Parathyroid adenoma (tissue), 2 donors: ENCODE data around the gene SLC8A1.

Experiments used
- H2AFZ ChIP-seq: fragments of 300-600 bp; sonication (generic); one replicate; pipeline ENCODE4 v1.7.0; 2017; ENCODE audit warnings: antibody characterized with exemption, mild to moderate bottlenecking
- H3K27ac ChIP-seq: fragments of 300-600 bp; sonication (generic); one replicate; pipeline ENCODE4 v1.7.0; 2017
- H3K27me3 ChIP-seq: fragments of 300-600 bp; sonication (generic); one replicate; pipeline ENCODE4 v1.7.0; 2017; ENCODE audit warnings: low read length; ENCODE audit not compliant: control insufficient read depth, insufficient read depth
- H3K36me3 ChIP-seq: fragments of 300-600 bp; sonication (generic); one replicate; pipeline ENCODE4 v1.7.0; 2017; ENCODE audit warnings: low read length; ENCODE audit not compliant: control insufficient read depth, insufficient read depth
- H3K4me1 ChIP-seq: fragments of 300-600 bp; sonication (generic); one replicate; pipeline ENCODE4 v1.7.0; 2017; ENCODE audit warnings: control low read depth
- H3K4me2 ChIP-seq: fragments of 300-600 bp; sonication (generic); one replicate; pipeline ENCODE4 v1.7.0; 2017; ENCODE audit warnings: low read length
- H3K4me3 ChIP-seq: fragments of 300-600 bp; sonication (generic); one replicate; pipeline ENCODE4 v1.7.0; 2017; ENCODE audit warnings: low read depth, low read length
- H3K79me2 ChIP-seq: fragments of 300-600 bp; sonication (generic); one replicate; pipeline ENCODE4 v1.7.0; 2017; ENCODE audit warnings: control low read depth
- H3K9ac ChIP-seq: fragments of 300-600 bp; sonication (generic); one replicate; pipeline ENCODE4 v1.7.0; 2017; ENCODE audit warnings: mild to moderate bottlenecking
- H3K9me3 ChIP-seq: fragments of 300-600 bp; sonication (generic); one replicate; pipeline ENCODE4 v1.7.0; 2017; ENCODE audit warnings: low read length; ENCODE audit not compliant: control insufficient read depth
- TF ChIP-seq, protein P1 (sequence below): fragments of 300-600 bp; sonication (generic); IDR thresholded peaks from one replicate; pipeline ENCODE4 v1.7.0; 2017; ENCODE audit warnings: antibody characterized with exemption, mild to moderate bottlenecking
- donor health status: primary hyperparathyroidism.

Gene SLC8A1

DNA sequence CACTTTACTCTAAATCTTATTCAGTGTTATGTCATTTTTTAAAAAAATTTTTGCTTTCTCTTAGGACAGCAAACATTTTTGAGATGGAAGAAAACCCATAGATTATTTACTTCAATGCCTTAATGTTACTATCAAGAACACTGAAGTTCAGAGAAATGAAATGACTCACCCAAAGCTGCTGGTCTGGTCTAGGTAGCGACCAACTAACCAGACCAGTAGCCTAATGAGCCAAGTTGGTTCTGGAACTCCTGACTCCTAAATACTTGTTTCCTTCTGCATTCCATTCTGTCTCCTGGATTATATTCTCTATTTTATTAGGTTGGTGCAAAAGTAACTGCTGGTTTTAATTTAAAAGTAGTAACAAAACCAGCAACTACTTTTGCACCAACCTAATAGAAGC, 35.4 kb downstream of the SLC8A1 start:
- no peak overlapping the region for H3K4me3 ChIP-seq
- H3K4me1 ChIP-seq, result no peaks in the 10 kb centered on the region
- TF ChIP-seq, protein P1, sequence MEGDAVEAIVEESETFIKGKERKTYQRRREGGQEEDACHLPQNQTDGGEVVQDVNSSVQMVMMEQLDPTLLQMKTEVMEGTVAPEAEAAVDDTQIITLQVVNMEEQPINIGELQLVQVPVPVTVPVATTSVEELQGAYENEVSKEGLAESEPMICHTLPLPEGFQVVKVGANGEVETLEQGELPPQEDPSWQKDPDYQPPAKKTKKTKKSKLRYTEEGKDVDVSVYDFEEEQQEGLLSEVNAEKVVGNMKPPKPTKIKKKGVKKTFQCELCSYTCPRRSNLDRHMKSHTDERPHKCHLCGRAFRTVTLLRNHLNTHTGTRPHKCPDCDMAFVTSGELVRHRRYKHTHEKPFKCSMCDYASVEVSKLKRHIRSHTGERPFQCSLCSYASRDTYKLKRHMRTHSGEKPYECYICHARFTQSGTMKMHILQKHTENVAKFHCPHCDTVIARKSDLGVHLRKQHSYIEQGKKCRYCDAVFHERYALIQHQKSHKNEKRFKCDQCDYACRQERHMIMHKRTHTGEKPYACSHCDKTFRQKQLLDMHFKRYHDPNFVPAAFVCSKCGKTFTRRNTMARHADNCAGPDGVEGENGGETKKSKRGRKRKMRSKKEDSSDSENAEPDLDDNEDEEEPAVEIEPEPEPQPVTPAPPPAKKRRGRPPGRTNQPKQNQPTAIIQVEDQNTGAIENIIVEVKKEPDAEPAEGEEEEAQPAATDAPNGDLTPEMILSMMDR, result no peak
- no peak overlapping the region for H3K27ac ChIP-seq
- no peak overlapping the region for H2AFZ ChIP-seq
- H3K79me2 ChIP-seq, result no peaks in the 10 kb centered on the region
- no peak overlapping the region for H3K9ac ChIP-seq
- no peaks in the 10 kb centered on the region for H3K36me3 ChIP-seq
- no peaks in the 10 kb centered on the region for H3K9me3 ChIP-seq
- no peak overlapping the region for H3K4me2 ChIP-seq
- H3K27me3 ChIP-seq, result no peaks in the 10 kb centered on the region

DNA sequence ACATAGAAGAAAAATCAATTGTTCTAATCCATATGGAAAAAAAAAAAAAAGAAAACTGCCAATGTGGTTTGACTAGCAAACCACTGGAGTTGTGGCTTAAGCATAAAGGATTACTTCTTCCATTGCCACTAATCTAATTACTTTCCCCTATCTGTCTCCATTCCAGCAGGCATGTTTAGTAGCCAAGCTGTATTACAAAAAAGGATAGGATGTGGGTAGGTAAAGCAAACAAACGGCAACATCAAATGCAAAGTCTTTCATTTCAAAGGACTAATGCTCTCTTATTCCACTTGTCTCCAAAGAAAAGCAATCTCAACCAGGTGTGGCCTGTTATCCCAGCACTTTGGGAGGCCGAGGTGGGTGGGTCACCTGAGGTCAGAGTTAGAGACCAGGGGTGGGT, 36.5 kb downstream of the SLC8A1 start:
- Histone ChIP-seq H3K9ac (no peak overlapping the region), H3K79me2 (no peaks in the 10 kb centered on the region), H3K4me2 (no peak overlapping the region), H2AFZ (no peak overlapping the region), H3K4me3 (no peak overlapping the region), H3K27ac (no peak overlapping the region), H3K36me3 (no peaks in the 10 kb centered on the region), H3K27me3 (no peaks in the 10 kb centered on the region), H3K4me1 (no peaks in the 10 kb centered on the region), H3K9me3 (no peaks in the 10 kb centered on the region)
- TF ChIP-seq, protein P1, result no peak

DNA sequence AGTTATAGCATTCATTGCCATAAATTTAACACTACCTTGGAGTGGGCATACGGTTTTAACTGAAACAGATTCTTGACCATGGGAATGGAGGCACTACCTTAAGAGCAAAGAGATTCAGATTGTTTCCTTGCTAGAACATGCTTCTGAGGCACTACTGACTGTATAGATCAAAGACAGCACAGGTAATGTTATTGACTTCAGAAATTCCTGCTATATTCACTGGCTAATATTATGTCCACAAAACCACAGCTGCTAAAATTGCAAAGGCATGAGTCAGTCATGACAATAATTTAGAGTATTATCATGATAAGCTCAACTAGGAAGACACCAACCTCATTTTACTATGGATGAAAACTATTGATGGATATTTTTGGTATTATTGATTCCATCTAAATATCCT, 39.4 kb downstream of the SLC8A1 start:
- Histone ChIP-seq H3K9me3 (no peaks in the 10 kb centered on the region), H3K79me2 (no peaks in the 10 kb centered on the region), H3K4me2 (no peak overlapping the region), H3K36me3 (no peaks in the 10 kb centered on the region), H3K27me3 (no peaks in the 10 kb centered on the region), H3K4me1 (no peaks in the 10 kb centered on the region), H2AFZ (no peak overlapping the region), H3K4me3 (no peak overlapping the region), H3K9ac (no peak overlapping the region), H3K27ac (no peak overlapping the region)
- TF ChIP-seq, protein P1, result no peak

DNA sequence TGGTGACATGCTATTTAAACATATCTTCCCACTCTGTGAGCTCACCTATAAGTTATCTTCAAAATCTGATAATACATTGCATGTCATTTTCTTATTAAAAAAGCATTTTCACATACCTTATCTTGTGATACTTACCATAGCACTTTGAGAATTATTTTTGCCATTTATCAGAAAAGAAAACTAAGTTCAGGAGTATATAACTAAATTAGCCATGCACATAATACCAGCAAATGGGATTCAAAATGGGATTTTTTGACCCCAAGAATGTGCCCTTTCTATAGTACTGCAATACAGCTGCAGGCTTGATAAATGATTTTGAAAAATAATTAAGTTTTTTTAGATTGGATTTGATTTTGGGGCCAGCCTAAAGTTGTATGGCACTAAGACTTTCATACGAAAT, 41.2 kb downstream of the SLC8A1 start:
- H3K9me3 ChIP-seq, result no peaks in the 10 kb centered on the region
- no peaks in the 10 kb centered on the region for H3K4me1 ChIP-seq
- no peaks in the 10 kb centered on the region for H3K36me3 ChIP-seq
- H3K79me2 ChIP-seq, result no peaks in the 10 kb centered on the region
- no peak overlapping the region for H3K4me3 ChIP-seq
- TF ChIP-seq, protein P1, result no peak
- no peak overlapping the region for H3K27ac ChIP-seq
- H3K4me2 ChIP-seq, result no peak overlapping the region
- H3K27me3 ChIP-seq, result no peaks in the 10 kb centered on the region
- H2AFZ ChIP-seq, result no peak overlapping the region
- no peak overlapping the region for H3K9ac ChIP-seq

DNA sequence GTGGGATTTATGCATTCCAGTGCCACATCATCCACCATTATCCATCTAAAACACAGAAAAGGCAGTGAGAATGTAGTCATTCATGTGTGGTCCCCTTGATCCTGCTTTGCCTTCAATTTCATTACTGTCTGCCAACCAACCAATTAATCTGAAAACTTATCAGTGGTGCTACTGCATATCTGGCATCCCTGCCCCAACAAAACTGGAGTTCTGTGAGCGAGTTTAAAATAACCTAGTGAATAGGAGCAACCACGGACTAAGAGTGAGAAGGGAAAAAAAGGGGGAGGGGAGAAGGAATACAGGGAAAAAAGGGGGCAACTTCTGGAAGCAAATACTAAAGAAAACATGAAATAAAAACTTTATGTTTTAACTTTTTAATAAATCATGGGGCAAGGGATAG, 42.2 kb downstream of the SLC8A1 start:
- Histone ChIP-seq H3K4me2 (no peak overlapping the region), H3K36me3 (no peaks in the 10 kb centered on the region), H2AFZ (no peak overlapping the region), H3K4me1 (no peaks in the 10 kb centered on the region), H3K9ac (no peak overlapping the region), H3K79me2 (no peaks in the 10 kb centered on the region), H3K27ac (no peak overlapping the region), H3K4me3 (no peak overlapping the region), H3K9me3 (no peaks in the 10 kb centered on the region), H3K27me3 (no peaks in the 10 kb centered on the region)
- TF ChIP-seq, protein P1, result no peak
